Right lobe of liver (tissue), 6 donors: ENCODE data around the gene UBE2N. TPM values are rescaled to one million over a fixed set of nuclear protein-coding genes. Genes with fewer than 3 reads are reported as not detected.

ENCODE experiments used
- ATAC-seq, 4 donors: fragments of 200-7000 bp; cut with Tn5 transposase; one replicate each; pipeline ENCODE4 v1.9.1; 2020; ENCODE audit warnings: mild to moderate bottlenecking in 4 of 4, moderate library complexity in 4 of 4
- DNase-seq, 3 donors: peaks; one replicate each; pipeline ENCODE4 v3.0.0-alpha.2; 2020
- H3K27ac ChIP-seq, 3 donors: fragments of 200-600 bp; one replicate each; pipeline ENCODE4 v1.8.0; 2022
- H3K27me3 ChIP-seq, 2 donors: fragments of 200-600 bp; one replicate each; pipeline ENCODE4 v1.8.0; 2022
- H3K36me3 ChIP-seq, 4 donors: fragments of 200-600 bp; sonication (generic) in 1 of 4; one replicate each; pipeline versions ENCODE4 v1.5.1 to v1.8.0; 2017 to 2022; ENCODE audit warnings: control low read depth in 1 of 4
- H3K4me1 ChIP-seq, 4 donors: fragments of 200-600 bp; sonication (generic) in 1 of 4; one replicate each; pipeline versions ENCODE4 v1.5.1 to v1.8.0; 2017 to 2022; ENCODE audit warnings: control low read depth in 1 of 4
- H3K4me3 ChIP-seq, 3 donors: fragments of 200-600 bp; one replicate each; pipeline ENCODE4 v1.8.0; 2022
- H3K9me3 ChIP-seq, 4 donors: fragments of 200-600 bp; sonication (generic) in 1 of 4; one replicate each; pipeline versions ENCODE4 v1.5.1 to v1.8.0; 2017 to 2022; ENCODE audit warnings: control low read depth in 1 of 4
- POLR2A ChIP-seq: fragments of 450-650 bp; IDR thresholded peaks from one replicate; pipeline ENCODE4 v1.6.1; 2017; ENCODE audit warnings: antibody characterized with exemption, mild to moderate bottlenecking
- WGBS: methylation state at CpG from one replicate; pipeline ENCODE4 v1.1.6; 2018; ENCODE audit warnings: low coverage, low lambda C conversion rate; ENCODE audit not compliant: insufficient coverage; ENCODE audit errors: missing lambda C conversion rate; 5-methylcytosine and 5-hydroxymethylcytosine counted together
- intact Hi-C, 2 donors: fragments of 100-400 bp; cut with DNase I; formaldehyde crosslinking; loops; one replicate each; pipeline versions ENCODE4 v1.11.2 to v1.14.1; 2022
- long read RNA-seq: library from polyadenylated mRNA; unstranded; transcript quantifications from one replicate; pipeline ENCODE4 v2.0.0, GENCODE V29; 2019
- total RNA-seq, 6 experiments: library from RNA; depleted of rRNA in 2 of 6; stranded (reverse); fragments of >200 nt in 2 of 6; fragmentation: NEBNext Ultra II Directional in 3 of 6; extraction: Animal tissue kit (Norgen Biotek cat#: 25700) in 3 of 6; gene quantifications; one replicate each; pipeline versions ENCODE4 v1.1.0 to v1.2.4, GENCODE V29; 2016 to 2023
- TF ChIP-seq, protein P1 (sequence below), 4 donors: fragments of 200-600 bp in 3 of 4; fragments of 450-650 bp in 1 of 4; IDR thresholded peaks; one replicate each; pipeline versions ENCODE4 v1.5.1 to v1.8.0; 2016 to 2022; ENCODE audit warnings: antibody characterized with exemption in 4 of 4, mild to moderate bottlenecking in 2 of 4
- donor health status: DM: no; HTN: yes; CAD: no.
- donor health status: DM: no; HTN: no; CAD: no.
- donor health status: DM: no; HTN: no; CAD: no.
- donor health status: DM: no; HTN: yes; CAD: no.
- donor health status: DM: no; HTN: yes; CAD: no.

Gene UBE2N, protein sequence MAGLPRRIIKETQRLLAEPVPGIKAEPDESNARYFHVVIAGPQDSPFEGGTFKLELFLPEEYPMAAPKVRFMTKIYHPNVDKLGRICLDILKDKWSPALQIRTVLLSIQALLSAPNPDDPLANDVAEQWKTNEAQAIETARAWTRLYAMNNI
- 10 to 100 TPM; 22.0 to 36.2 (median 28.6) TPM for total RNA-seq
- long read RNA-seq, full-length matches to known transcripts = 2 of 2 reads
- long read RNA-seq, partial matches to known transcripts = 0 of 2 reads
- long read RNA-seq, other reads (novel, unspliced or antisense) = 0 of 2 reads

- TF ChIP-seq POLR2A = peak; percentile 72
- TF ChIP-seq, protein P1, sequence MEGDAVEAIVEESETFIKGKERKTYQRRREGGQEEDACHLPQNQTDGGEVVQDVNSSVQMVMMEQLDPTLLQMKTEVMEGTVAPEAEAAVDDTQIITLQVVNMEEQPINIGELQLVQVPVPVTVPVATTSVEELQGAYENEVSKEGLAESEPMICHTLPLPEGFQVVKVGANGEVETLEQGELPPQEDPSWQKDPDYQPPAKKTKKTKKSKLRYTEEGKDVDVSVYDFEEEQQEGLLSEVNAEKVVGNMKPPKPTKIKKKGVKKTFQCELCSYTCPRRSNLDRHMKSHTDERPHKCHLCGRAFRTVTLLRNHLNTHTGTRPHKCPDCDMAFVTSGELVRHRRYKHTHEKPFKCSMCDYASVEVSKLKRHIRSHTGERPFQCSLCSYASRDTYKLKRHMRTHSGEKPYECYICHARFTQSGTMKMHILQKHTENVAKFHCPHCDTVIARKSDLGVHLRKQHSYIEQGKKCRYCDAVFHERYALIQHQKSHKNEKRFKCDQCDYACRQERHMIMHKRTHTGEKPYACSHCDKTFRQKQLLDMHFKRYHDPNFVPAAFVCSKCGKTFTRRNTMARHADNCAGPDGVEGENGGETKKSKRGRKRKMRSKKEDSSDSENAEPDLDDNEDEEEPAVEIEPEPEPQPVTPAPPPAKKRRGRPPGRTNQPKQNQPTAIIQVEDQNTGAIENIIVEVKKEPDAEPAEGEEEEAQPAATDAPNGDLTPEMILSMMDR (IDR thresholded peaks at IDR 0.05) = no peak
- Histone ChIP-seq H3K36me3 (no peaks in the 10 kb centered on the region), H3K4me1 (peaks cover 0 to 13% (median 6%) of the 10 kb centered on the region in 4 donors), H3K9me3 (no peaks in the 10 kb centered on the region), H3K27me3 (no peaks in the 10 kb centered on the region), H3K27ac (peak within 1 kb of the TSS; percentile 66 to 87 (median 77)), H3K4me3 (peak within 1 kb of the TSS; percentile 93 to 97 (median 93))
- intact Hi-C loops = no loop called here
- ATAC-seq (peak; percentile 96 to 99 (median 96)), DNase-seq (peak; percentile 98)
- WGBS = 0% methylated on average over 14 of the region's 105 CpGs
These were observed at the start of gene UBE2N for GRCh38 chr12:93441617-93442410. TSS of gene UBE2N (minus strand) at chr12:93441947. CDS start at chr12:93441884, 63 bp downstream.

DNA sequence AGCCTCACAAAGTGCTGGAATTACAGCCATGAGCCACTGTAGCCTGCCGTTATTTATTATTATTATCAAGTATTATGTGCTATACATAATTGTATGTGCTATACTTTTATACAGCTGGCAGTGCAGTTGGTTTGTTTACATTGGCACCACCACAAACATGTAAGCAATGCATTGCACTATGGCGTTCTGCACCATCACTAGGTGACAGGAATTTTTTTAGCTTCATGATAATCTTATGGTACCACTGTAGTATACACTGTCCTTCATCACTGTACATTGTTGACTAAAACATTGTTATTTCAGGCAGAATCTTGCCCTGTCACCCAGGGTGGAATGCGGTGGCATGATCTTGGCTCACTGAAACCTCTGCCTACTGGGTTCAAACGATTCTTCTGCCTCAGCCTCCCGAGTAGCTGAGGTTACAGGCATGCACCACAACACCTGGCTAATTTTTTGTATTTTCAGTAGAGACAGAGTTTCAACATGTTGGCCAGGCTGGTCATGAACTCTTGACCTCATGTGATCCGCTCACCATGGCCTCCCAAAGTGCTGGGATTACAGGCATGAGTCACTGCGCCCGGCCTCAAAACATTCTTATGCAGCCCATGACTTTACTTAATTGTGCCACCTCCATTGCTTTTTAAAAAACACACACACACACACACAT is 42.7 kb upstream of the UBE2N start:
- ATAC-seq (peak in 3 of 4 donors; percentile 33 to 77 (median 58)), DNase-seq (peak in 1 of 3 donors; percentile 45)
- Histone ChIP-seq H3K36me3 (peaks cover 0 to 70% (median 18%) of the 10 kb centered on the region in 4 donors), H3K27ac (no peak overlapping the region), H3K4me3 (no peak overlapping the region), H3K27me3 (no peaks in the 10 kb centered on the region), H3K9me3 (no peaks in the 10 kb centered on the region), H3K4me1 (peaks cover 0 to 6% (median 0%) of the 10 kb centered on the region in 4 donors)
- intact Hi-C loops = no loop called here
- TF ChIP-seq POLR2A = no peak
- TF ChIP-seq, protein P1 (IDR thresholded peaks at IDR 0.05) = no peak
- 43% methylated on average over 8 of the region's 8 CpGs for WGBS

- DNase-seq = no peak
- no peak for ATAC-seq
- H3K4me3 ChIP-seq = no peak overlapping the region
- peaks cover 0 to 6% (median 0%) of the 10 kb centered on the region in 4 donors for H3K4me1 ChIP-seq
- H3K27ac ChIP-seq = no peak overlapping the region
- 94% methylated on average over 4 of the region's 4 CpGs for WGBS
- H3K9me3 ChIP-seq = no peaks in the 10 kb centered on the region
- TF ChIP-seq, protein P1 (IDR thresholded peaks at IDR 0.05) = no peak
- no peaks in the 10 kb centered on the region for H3K27me3 ChIP-seq
- peaks cover 0 to 60% (median 15%) of the 10 kb centered on the region in 4 donors for H3K36me3 ChIP-seq
- intact Hi-C loops = no loop called here
These were observed 41.5 kb upstream of the UBE2N start for GRCh38 chr12:93483151-93483807.

- H3K4me1 ChIP-seq = peaks cover 0 to 6% (median 0%) of the 10 kb centered on the region in 4 donors
- DNase-seq = no peak
- peaks cover 0 to 56% (median 15%) of the 10 kb centered on the region in 4 donors for H3K36me3 ChIP-seq
- no peak overlapping the region for H3K4me3 ChIP-seq
- ATAC-seq = no peak
- no peaks in the 10 kb centered on the region for H3K27me3 ChIP-seq
- no peak overlapping the region for H3K27ac ChIP-seq
- intact Hi-C loops = no loop called here
- WGBS = 98% methylated on average over 4 of the region's 5 CpGs
- TF ChIP-seq, protein P1 (IDR thresholded peaks at IDR 0.05) = no peak
- no peaks in the 10 kb centered on the region for H3K9me3 ChIP-seq
These were observed 41.0 kb upstream of the UBE2N start for GRCh38 chr12:93482721-93483120.
